GM12878 (cell line): ENCODE results near the gene TCF25. TPM values are rescaled to one million over a fixed set of nuclear protein-coding genes. Genes with fewer than 3 reads are reported as not detected.

Experiments
- ATAC-seq: fragments of 200-7000 bp; cut with Tn5 transposase; 3 replicates; pipeline ENCODE4 v1.9.1; 2020; ENCODE audit warnings: mild to moderate bottlenecking, moderate library complexity
- BruUV-seq: library from RNA; stranded (reverse); fragments of 400-500 nt; replicated peaks from 2 replicates; lab custom pipeline; 2021; lab: Mats Ljungman, UMichigan
- CTCF ChIA-PET: fragments of 300-600 bp; sonication (Branson Sonifier 250); formaldehyde crosslinking; extraction: SDS; loops from one replicate; lab custom pipeline; 2021; ENCODE audit warnings: inconsistent platforms; lab: Yijun Ruan, JAX
- POLR2A ChIA-PET: fragments of 350-600 bp; formaldehyde crosslinking; extraction: SDS; loops from one replicate; lab custom pipeline; 2021; ENCODE audit warnings: inconsistent platforms; lab: Charles Lee
- RAD21 ChIA-PET: fragments of 300-600 bp; sonication (Branson Sonifier 250); formaldehyde crosslinking; loops from one replicate; lab custom pipeline; 2023; ENCODE audit warnings: antibody characterized with exemption; ENCODE audit not compliant: unreplicated experiment; lab: Charles Lee
- SMC1A ChIA-PET: fragments of 300-600 bp; sonication (Branson Sonifier 250); formaldehyde crosslinking; loops from one replicate; lab custom pipeline; 2023; ENCODE audit not compliant: unreplicated experiment, uncharacterized antibody; lab: Charles Lee
- DNase-seq: peaks from one replicate; pipeline ENCODE4 v3.0.0-alpha.2; 2011; ENCODE audit warnings: low read depth, low spot score
- FAIRE-seq: peaks from 3 replicates; lab custom pipeline; 2011; peaks lifted over from hg19 to GRCh38; lab: Jason Lieb, UNC
- H2AFZ ChIP-seq: 2 replicates; pipeline ENCODE4 v1.6.0; 2011; ENCODE audit warnings: low read depth, low read length, control low read depth; ENCODE audit not compliant: control insufficient read depth
- H3K27ac ChIP-seq: 2 replicates; pipeline ENCODE4 v1.5.1; 2011; ENCODE audit warnings: control low read depth; ENCODE audit not compliant: control insufficient read depth, insufficient read depth
- H3K27me3 ChIP-seq, 2 experiments: replicated peaks in 1 of 2; 2 replicates each; pipeline versions ENCODE4 v1.6.0 to v1.6.1; 2011; ENCODE audit warnings: low read length in 1 of 2; ENCODE audit not compliant: control insufficient read depth in 2 of 2, insufficient read depth in 2 of 2
- H3K36me3 ChIP-seq, 2 experiments: 2 replicates each; pipeline ENCODE4 v1.5.1; 2011; ENCODE audit warnings: low read length in 1 of 2; ENCODE audit not compliant: control insufficient read depth in 2 of 2, insufficient read depth in 2 of 2
- H3K4me1 ChIP-seq: 2 replicates; pipeline ENCODE4 v1.6.1; 2011; ENCODE audit warnings: mild to moderate bottlenecking, low read length, moderate library complexity, mixed read lengths; ENCODE audit not compliant: control insufficient read depth, insufficient read depth
- H3K4me2 ChIP-seq: 2 replicates; pipeline ENCODE4 v1.6.0; 2011; ENCODE audit warnings: control low read depth; ENCODE audit not compliant: control insufficient read depth, insufficient read depth
- H3K4me3 ChIP-seq: fragments of 200-600 bp; sonication (generic); 2 replicates; pipeline ENCODE4 v1.5.1; 2016
- H3K79me2 ChIP-seq: 2 replicates; pipeline ENCODE4 v1.6.0; 2011; ENCODE audit warnings: low read length; ENCODE audit not compliant: control insufficient read depth, insufficient read depth
- H3K9ac ChIP-seq: 2 replicates; pipeline ENCODE4 v1.8.0; 2011; ENCODE audit warnings: low read length, control low read depth, mixed read lengths; ENCODE audit not compliant: control insufficient read depth, insufficient read depth
- H3K9me3 ChIP-seq: replicated peaks from 3 replicates; pipeline ENCODE4 v1.5.1; 2011; ENCODE audit warnings: mild to moderate bottlenecking, low read length; ENCODE audit not compliant: control insufficient read depth, insufficient read depth
- H4K20me1 ChIP-seq: 2 replicates; pipeline ENCODE4 v1.6.0; 2011; ENCODE audit not compliant: control insufficient read depth, insufficient read depth
- KAT2A ChIP-seq: conservative IDR thresholded peaks from 2 replicates; pipeline ENCODE4 v1.6.1; 2011; ENCODE audit warnings: low read depth, low read length; ENCODE audit not compliant: control insufficient read depth
- MEF2B ChIP-seq: fragments of 450-650 bp; IDR thresholded peaks from 2 replicates; pipeline ENCODE4 v1.6.1; 2018; ENCODE audit warnings: mild to moderate bottlenecking, moderate library complexity; ENCODE audit not compliant: partially characterized antibody, poor library complexity, severe bottlenecking
- MYC ChIP-seq: IDR thresholded peaks from 2 replicates; pipeline ENCODE4 v1.6.1; 2011; ENCODE audit warnings: mild to moderate bottlenecking, low read length, moderate library complexity, inconsistent platforms; ENCODE audit not compliant: insufficient read depth, insufficient replicate concordance, insufficient read length, severe bottlenecking
- STAT1 ChIP-seq: fragments of 450-650 bp; conservative IDR thresholded peaks from 2 replicates; pipeline ENCODE4 v1.6.1; 2014; ENCODE audit warnings: antibody characterized with exemption, mild to moderate bottlenecking
- SUZ12 ChIP-seq: fragments of 200-600 bp; sonication (generic); IDR thresholded peaks from one replicate; pipeline ENCODE4 v1.6.1; 2018; ENCODE audit warnings: antibody characterized with exemption, mild to moderate bottlenecking; ENCODE audit not compliant: unreplicated experiment
- YY1 ChIP-seq: IDR thresholded peaks from 2 replicates; pipeline ENCODE4 v1.6.1; 2011; ENCODE audit warnings: low read depth, mild to moderate bottlenecking, low read length
- WGBS: methylation state at CpG from one replicate; pipeline ENCODE4 v1.1.6; 2016; ENCODE audit warnings: low lambda C conversion rate; ENCODE audit not compliant: insufficient replicate concordance, insufficient coverage; ENCODE audit errors: missing lambda C conversion rate; 5-methylcytosine and 5-hydroxymethylcytosine counted together
- in situ Hi-C: fragments of 300-500 bp; cut with MboI; formaldehyde crosslinking; loops from 9 replicates; pipeline ENCODE4 v1.14.3; 2018; ENCODE audit warnings: mixed read lengths
- intact Hi-C: fragments of 100-400 bp; cut with micrococcal nuclease; formaldehyde crosslinking; loops from one replicate; pipeline ENCODE4 v1.14.2; 2022; ENCODE audit not compliant: unreplicated experiment
- polyA plus RNA-seq, 11 experiments: library from polyadenylated mRNA; depleted of rRNA in 4 of 11; unstranded in 6 of 11; stranded (reverse) in 5 of 11; fragments of >200 nt; fragmentation: Nextera tagmentation in 4 of 11; fragmentation: Illumina TruSeq in 1 of 11; extraction: Ambion mirVana in 4 of 11; extraction: Trizol in 1 of 11; gene quantifications; 1 replicate in 1 of 11; 2 replicates in 10 of 11; pipeline versions ENCODE4 v1.2.1 to v1.2.3, GENCODE V29; 2011 to 2016; ENCODE audit warnings: inconsistent platforms in 2 of 11, missing spikeins in 2 of 11, low read depth in 1 of 11
- total RNA-seq, 4 experiments: library from RNA; depleted of rRNA in 3 of 4; stranded (reverse); fragments of >200 nt in 3 of 4; fragmentation: Illumina TruSeq in 1 of 4; extraction: Trizol in 1 of 4; gene quantifications; 2 replicates each; pipeline versions ENCODE4 v1.2.1 to v1.2.3, GENCODE V29; 2013 to 2021
- TF ChIP-seq, protein P1 (sequence below): fragments of 450-650 bp; IDR thresholded peaks from 2 replicates; pipeline ENCODE4 v1.6.1; 2017; ENCODE audit warnings: antibody characterized with exemption, mild to moderate bottlenecking, moderate library complexity
- TF ChIP-seq, protein P2 (sequence below): IDR thresholded peaks from 2 replicates; pipeline ENCODE4 v1.6.1; 2012; ENCODE audit warnings: low read depth, low read length, improper control_type of control experiment

Gene TCF25
- total and polyA plus RNA-seq, 10 of the 15 experiments (the other 5 are each of a cell fraction or from before 2014, with no cell fraction given) = 8.4 to 130 (median 89.4) TPM

GRCh38 chr16:89921702-89922476 is 48.5 kb downstream of the TCF25 start:
- H3K27me3 ChIP-seq = peaks cover 14 to 16% of the 10 kb centered on the region in 2 experiments
- no peaks in the 10 kb centered on the region for H4K20me1 ChIP-seq
- no peaks in the 10 kb centered on the region for H3K9me3 ChIP-seq
- FAIRE-seq (no peak), DNase-seq (no peak), ATAC-seq (no peak)
- H2AFZ ChIP-seq = no peak overlapping the region
- ChIA-PET POLR2A (no interaction called here), RAD21 (interaction anchor here (1.2 kb wide), 1 partner anchor 23 kb away, joined by 3 read pairs; no protein-coding TSS in a partner anchor), SMC1A (no interaction called here), CTCF (interaction anchor here (0.7 kb wide), 1 partner anchor 98 kb away, joined by 3 read pairs; no protein-coding TSS in a partner anchor)
- H3K27ac ChIP-seq = no peak overlapping the region
- in situ Hi-C loops (no loop called here), intact Hi-C loops (no loop called here)
- TF ChIP-seq, protein P1, sequence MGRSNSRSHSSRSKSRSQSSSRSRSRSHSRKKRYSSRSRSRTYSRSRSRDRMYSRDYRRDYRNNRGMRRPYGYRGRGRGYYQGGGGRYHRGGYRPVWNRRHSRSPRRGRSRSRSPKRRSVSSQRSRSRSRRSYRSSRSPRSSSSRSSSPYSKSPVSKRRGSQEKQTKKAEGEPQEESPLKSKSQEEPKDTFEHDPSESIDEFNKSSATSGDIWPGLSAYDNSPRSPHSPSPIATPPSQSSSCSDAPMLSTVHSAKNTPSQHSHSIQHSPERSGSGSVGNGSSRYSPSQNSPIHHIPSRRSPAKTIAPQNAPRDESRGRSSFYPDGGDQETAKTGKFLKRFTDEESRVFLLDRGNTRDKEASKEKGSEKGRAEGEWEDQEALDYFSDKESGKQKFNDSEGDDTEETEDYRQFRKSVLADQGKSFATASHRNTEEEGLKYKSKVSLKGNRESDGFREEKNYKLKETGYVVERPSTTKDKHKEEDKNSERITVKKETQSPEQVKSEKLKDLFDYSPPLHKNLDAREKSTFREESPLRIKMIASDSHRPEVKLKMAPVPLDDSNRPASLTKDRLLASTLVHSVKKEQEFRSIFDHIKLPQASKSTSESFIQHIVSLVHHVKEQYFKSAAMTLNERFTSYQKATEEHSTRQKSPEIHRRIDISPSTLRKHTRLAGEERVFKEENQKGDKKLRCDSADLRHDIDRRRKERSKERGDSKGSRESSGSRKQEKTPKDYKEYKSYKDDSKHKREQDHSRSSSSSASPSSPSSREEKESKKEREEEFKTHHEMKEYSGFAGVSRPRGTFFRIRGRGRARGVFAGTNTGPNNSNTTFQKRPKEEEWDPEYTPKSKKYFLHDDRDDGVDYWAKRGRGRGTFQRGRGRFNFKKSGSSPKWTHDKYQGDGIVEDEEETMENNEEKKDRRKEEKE = no peak
- TF ChIP-seq MEF2B (no peak), KAT2A (no peak), SUZ12 (peak; percentile 33), YY1 (no peak), STAT1 (no peak), MYC (no peak)
- TF ChIP-seq, protein P2, sequence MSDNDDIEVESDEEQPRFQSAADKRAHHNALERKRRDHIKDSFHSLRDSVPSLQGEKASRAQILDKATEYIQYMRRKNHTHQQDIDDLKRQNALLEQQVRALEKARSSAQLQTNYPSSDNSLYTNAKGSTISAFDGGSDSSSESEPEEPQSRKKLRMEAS = no peak
- peaks cover 11% of the 10 kb centered on the region for H3K4me1 ChIP-seq
- BruUV-seq = no TSS peak
- WGBS = 8% methylated on average over 22 of the region's 22 CpGs
- no peaks in the 10 kb centered on the region for H3K36me3 ChIP-seq
- H3K9ac ChIP-seq = no peak overlapping the region
- H3K4me2 ChIP-seq = no peak overlapping the region
- no peak overlapping the region for H3K4me3 ChIP-seq
- H3K79me2 ChIP-seq = no peaks in the 10 kb centered on the region
